HuH-7.5 (cell line): ENCODE data around the gene CERK.
"Not testable (repeated sequence)": the region's sequence is repeated elsewhere in the genome, so short reads cannot be mapped to it uniquely, and the experiment has no call there.

Experiments
- DNase-seq: peaks from one replicate; pipeline ENCODE4 v3.0.0; 2011; ENCODE audit warnings: low spot score

Gene CERK

DNA sequence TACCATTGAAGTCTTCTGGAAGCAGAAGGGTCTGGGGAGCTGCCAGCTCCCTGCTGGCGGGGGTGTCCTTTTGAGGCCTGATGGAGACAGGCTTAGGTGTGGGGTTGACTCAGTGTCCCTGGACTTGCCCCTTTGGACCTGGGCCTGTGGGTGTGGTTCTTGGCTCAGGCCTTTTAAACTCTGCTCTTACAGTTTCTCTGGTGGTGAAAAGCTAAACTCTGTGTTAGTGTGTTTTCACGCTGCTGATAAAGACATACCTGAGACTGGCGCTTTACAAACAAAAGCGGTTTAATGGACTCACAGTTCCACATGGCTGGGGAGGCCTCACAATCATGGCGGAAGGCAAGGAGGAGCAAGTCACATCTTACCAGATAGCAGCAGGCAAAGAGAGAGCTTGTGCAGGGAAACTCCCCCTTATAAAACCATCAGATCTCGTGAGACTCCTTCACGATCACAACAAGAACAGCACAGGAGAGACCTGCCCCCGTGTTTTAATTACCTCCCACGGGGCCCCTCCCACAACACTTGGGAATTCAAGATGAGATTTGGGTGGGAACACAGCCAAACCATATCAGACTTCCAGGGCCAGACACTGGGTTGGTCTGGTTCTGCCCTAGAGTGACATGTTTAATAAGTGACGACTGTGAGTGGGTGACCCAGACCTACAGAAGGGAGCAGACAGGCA is 91.4 kb downstream of the CERK start:
- no peak for DNase-seq

DNA sequence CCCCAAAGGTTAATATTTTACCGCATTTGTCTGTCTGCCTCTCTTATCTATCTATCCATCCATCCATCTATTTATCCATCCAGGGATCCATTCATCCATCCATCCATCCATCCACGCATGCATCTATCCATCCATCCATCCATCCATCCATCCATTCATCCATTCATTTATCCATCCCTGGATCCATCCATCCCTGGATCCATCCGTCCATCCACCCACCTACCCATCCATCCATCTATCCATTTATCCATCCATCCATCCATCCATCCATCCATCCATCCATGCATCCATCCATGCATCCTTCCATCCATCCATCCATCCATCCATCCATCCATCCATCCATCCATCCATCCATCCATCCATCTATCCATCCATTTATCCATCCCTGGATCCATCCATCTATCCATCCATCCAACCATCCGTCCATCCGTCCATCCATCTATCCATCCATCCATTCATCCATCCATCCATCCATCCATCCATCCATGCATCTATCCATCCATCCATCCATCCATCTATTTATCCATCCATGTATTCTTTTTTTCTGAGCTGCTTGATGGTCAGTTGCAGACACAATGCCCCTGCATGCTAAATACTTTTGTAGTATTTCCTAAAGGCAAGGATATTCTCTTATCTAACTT is 95.1 kb downstream of the CERK start:
- not testable (repeated sequence) for DNase-seq

DNA sequence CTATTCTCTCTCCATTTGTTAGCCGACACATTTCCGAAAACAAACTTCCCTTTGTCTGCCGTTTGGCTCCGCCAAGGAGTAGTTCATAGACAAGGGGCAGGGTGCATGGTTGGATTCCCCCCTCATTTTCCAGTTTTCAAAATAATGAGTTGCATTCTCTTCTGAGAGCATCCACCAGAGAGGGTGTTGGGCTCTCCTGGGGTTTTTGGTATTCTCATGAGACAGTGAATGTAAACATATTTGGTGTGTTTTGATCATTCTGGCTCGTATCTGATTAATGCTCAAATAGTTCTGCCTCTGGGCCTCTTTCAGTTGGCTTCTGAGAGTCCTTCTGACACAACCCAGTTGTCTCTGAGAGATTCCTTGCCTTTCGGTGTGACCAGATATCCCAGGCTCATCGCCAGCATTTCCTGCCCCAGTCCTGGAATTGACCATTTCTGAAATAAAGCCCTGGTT is 96.2 kb downstream of the CERK start:
- no peak for DNase-seq

DNA sequence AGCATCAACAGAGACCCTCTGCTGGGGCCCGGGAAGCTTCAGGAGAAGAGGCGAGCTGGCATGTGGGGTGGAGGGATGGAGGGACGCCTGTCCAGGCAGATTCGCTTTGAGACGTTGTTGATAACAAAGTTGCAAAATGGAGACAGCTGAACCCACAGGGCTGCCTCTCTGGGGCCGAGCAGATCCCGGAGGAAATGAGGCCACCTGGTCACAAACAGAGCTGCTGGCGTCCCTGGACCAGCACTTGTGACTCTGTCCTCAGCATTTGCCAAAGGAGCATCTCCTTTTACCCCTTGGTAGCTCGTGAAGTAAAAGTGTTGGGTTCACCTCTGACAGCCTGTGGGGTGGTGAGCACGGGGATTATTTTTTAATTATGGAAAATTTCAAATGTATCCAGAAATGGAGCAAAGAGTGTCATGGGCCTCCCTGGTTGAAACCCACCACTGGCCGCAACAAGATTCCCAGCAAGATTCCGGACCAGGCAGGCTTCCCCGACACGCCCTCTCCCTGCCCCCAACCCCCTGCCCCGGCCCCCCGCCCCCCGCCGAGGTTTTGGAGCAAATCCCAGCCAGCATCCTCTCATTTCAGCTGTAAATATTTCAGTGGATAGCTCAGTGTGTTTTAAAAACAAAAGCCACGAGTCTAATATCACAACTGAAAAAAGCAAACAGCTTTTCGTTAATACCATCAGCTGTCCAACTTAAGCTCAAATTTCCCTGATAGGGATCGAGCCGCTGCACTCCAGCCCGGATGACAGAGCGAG is 97.6 kb downstream of the CERK start:
- DNase-seq: no peak

DNA sequence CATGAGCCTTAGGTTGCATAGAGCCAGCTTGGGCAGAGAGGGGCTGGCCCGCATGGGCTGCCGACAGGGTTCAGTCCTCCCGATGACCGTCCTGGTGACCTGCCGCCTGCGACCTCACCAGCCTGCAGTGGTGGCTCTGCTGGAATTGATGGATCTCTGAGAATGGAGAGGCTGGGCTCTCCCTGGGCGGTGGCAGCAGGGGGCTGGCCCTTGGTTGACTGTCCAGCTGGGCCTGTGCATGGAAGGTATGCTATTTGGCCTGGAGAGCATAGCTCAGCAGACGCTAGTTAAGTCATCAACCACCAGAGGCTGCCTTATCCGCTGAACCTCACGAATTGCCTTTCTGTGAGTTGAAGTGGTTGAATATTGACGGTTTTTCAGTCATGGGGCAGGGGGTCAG is 98.2 kb downstream of the CERK start:
- no peak for DNase-seq

DNA sequence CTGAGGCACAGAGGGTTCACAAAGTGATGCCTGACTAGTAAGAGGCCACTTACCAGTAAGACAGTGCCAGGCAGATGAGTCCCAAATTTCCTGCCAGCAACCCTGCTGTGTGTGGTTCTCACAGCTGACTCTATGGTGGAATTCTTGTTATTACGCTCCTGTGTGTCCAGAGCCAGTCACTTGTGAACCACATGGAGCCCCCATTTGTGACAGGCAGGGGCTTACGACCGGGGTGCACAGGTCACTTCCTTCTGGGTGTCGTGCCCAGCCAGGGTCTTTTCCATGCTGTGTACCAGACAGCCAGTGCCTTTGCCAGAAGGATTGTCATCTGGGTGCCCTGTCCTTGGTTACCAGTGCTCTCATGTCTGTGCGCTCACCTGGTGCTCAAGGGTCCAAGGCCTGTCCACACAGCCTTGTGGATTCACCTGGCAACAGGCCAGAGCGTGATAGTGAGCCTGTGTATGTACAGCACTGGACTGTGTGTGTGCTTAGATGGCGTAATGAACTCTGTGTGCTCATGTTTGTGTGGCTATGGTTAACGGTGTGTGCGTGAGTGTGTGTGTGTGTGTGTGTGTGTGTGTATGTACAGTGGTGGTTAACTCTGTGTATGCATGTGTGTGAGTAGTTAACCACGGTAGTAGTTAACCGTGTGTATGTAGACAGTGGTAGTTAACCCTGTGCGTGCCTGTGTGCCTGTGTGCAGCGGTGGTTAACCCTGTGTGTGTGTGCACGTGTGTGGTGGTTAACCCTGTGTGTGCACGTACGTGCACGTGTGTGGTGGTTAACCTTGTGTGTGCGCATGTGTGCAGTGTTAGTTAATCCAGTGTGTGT is 99.2 kb downstream of the CERK start:
- peak; percentile 74 for DNase-seq

DNA sequence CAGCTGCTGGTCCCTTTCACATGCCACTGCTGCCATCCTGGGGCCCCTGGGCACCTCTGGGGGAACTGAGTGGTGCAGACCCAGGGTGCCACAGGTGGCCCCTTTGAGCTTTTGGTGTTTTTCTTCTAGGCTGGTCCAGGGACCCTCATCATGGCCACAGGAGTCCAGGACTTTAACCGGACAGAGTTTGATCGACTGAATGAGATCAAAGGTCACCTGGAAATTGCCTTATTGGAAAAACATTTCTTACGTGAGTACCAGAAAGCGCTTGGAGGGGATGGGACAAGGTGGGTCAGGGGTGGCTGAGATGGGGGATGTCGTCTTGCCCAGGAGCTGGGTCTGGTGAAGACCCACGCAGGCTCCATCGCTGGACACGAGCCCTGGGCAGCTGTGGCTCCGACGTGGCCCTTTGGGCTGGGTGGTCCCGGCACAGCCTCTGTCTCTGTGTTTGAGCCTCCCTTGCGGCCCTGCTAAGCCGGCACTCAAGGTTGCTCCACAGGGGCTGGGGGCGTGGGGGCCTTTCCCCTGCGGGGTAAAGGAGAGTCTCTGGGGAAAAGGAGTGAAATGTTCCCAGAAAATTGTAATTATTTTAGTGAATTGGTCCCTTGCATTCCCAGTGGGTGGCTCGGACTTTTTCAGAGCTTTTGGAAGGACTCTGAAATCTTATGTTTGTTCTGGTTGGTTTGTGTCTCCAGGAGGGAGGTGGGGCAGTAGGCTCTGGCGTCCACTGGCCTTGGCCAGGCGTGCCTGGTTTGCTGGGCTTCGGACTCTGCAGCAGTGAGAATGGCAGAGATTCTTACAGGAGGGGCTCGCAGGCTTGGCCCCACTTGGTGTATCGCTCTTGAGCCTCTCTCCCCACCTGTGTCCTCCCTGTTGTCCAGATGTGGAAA is 100.1 kb downstream of the CERK start:
- no peak for DNase-seq

DNA sequence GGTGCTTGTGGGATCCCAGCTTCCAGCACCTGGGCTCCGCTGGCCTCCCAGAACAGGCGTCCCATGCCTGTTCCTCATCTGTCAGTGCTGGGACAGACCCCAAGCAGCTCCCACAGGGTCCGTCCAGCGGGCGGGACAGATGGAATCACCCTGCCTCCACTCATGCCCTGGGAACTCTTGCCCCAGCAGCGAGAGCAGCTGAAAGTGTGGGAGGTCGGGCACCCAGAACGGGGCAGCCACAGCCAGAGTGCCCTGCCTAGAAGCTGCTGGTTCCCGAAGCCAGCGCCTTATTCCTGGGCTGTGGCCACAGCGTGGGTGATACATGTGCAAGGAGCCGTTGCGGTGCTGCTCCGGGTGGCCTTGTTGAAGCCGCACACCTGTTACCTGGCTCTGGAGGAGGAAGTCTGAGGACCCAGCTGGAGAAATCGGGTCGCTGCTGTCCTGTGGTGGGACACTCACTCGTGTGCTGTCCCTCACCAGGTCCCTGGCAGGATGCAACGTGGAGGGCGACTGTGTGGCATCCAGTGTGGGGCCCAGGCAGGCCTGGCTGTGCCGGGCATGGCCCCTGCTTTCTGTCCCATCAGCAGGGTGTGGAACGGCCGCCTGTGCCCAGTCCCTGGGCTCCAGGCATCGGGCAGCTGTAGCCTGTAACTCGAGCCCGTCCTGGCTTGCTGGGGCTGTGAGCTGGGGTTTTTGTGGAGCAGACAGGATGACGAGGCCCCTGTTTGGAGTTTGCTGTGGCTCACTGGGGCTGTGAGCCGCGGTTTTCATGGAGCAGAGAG is 101.6 kb downstream of the CERK start:
- DNase-seq: no peak

DNA sequence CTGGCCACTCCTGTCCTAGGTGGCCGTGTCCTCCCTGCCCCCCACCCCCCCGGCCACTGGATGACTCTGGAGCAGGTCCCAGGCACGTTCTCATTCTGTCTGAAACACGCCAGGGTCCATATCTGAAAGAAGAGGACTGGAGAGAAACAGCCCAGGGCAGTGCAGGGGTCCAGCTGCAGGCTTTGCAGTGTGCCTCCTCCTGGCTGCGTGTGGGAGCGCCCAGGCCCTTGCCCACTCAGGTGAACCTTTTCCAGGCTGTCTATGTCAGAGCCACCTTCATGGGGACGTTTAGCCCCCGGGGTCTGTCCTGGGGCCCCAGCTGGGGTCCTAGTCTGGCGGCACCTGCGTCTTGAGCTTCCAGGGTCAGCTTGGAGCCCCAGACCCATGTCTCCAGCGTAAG is 102.3 kb downstream of the CERK start:
- DNase-seq: peak; percentile 52

DNA sequence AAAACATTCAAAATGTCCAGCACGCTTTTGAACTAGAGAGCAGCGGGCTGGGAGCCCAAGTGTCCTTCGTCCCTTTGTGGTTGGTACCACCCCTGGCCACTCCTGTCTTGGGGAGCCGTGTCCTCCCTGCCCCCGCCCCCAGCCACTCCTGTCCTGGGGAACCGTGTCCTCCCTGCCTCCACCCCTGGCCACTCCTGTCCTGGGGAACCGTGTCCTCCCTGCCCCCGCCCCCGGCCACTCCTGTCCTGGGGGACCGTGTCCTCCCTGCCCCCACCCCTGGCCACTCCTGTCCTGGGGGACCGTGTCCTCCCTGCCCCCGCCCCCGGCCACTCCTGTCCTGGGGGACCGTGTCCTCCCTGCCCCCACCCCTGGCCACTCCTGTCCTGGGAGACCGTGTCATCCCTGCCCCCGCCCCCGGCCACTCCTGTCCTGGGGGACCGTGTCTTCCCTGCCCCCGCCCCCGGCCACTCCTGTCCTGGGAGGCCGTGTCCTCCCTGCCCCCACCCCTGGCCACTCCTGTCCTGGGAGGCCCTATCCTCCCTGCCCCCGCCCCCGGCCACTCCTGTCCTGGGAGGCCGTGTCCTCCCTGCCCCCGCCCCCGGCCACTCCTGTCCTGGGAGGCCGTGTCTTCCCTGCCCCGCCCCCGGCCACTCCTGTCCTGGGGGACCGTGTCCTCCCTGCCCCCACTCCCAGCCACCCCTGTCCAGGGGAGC is 102.9 kb downstream of the CERK start:
- not testable (repeated sequence) for DNase-seq
